ENCODE measurements around the gene WWOX. TPM values are rescaled to one million over a fixed set of nuclear protein-coding genes. Genes with fewer than 3 reads are reported as not detected.

WWOX gene
- total RNA-seq, 4 donors from 2014 or later = 76.8 to 102 (median 83.6) TPM

- no peak overlapping the region for H3K4me3 ChIP-seq
- no peak for DNase-seq (ENCODE audit: low spot score in 2 of 2)
- H3K27ac ChIP-seq = no peak overlapping the region
- no peaks in the 10 kb centered on the region for H3K27me3 ChIP-seq
- 78 to 82% methylated on average over 9 of the region's 9 CpGs for WGBS, 2 donors
- no peaks in the 10 kb centered on the region for H3K9me3 ChIP-seq
- H3K4me1 ChIP-seq = peaks cover 0 to 22% (median 2%) of the 10 kb centered on the region in 4 donors
- no peaks in the 10 kb centered on the region for H3K36me3 ChIP-seq
- TF ChIP-seq EP300 (IDR thresholded peaks at IDR 0.05) = no peak
- no peak for TF ChIP-seq CTCF (IDR thresholded peaks at IDR 0.05)
- no peak for TF ChIP-seq POLR2A (IDR thresholded peaks at IDR 0.05)
These were observed 189.4 kb downstream of the WWOX start for GRCh38 chr16:78288888-78289287.

GRCh38 chr16:78289373-78289772 is 189.9 kb downstream of the WWOX start:
- H3K27me3 ChIP-seq = no peaks in the 10 kb centered on the region
- H3K4me3 ChIP-seq = no peak overlapping the region
- H3K36me3 ChIP-seq = no peaks in the 10 kb centered on the region
- WGBS, 2 donors = 82 to 85% methylated on average over 3 of the region's 3 CpGs
- peaks cover 0 to 22% (median 2%) of the 10 kb centered on the region in 4 donors for H3K4me1 ChIP-seq
- TF ChIP-seq EP300 (IDR thresholded peaks at IDR 0.05) (no peak), CTCF (IDR thresholded peaks at IDR 0.05) (no peak), POLR2A (IDR thresholded peaks at IDR 0.05) (no peak)
- no peak overlapping the region for H3K27ac ChIP-seq
- no peaks in the 10 kb centered on the region for H3K9me3 ChIP-seq
- no peak for DNase-seq (ENCODE audit: low spot score in 2 of 2)

DNA sequence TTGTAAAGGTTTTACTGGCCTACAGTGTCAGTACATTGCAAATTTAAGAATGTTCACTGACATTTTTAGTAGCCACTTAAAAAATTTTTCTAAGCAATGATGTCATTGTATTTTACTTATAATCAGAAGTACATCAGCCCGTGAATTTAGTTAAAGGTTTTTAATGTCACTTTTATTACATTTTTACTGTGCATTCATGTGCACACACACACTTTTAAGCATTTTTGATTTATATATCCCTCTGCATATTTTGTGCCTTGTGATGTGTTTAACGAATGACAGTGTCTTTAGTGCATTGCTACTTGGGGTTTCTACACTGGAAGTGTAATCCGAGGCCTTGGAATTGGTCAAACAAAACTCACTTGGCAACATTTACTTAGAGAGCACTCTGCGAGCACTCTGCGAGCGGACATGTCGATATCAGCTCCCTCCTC is 190.4 kb downstream of the WWOX start:
- H3K4me3 ChIP-seq = no peak overlapping the region
- TF ChIP-seq EP300 (IDR thresholded peaks at IDR 0.05) (no peak), CTCF (IDR thresholded peaks at IDR 0.05) (no peak), POLR2A (IDR thresholded peaks at IDR 0.05) (no peak)
- WGBS, 2 donors = 73 to 75% methylated on average over 7 of the region's 7 CpGs

DNA sequence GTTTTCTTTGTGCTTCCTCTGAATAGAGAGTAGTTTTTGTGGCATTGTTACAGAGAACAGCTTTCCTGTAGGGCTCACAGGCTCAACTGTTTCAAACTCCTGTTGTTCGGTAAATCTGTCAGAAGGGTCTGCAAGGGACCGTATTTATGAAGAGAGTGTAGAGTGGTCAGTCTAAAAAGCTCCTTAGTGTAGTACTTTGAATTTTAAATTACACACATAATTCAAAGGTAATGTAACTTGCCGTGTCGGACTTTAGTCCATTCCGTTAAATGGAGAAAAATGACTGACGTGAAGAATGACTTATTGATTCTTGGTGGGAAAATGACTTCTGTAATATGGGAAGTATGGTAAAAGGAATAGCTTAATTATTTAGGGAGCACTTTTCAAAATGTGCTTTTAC is 190.9 kb downstream of the WWOX start:
- Histone ChIP-seq H3K27ac (no peak overlapping the region), H3K4me3 (no peak overlapping the region), H3K27me3 (no peaks in the 10 kb centered on the region), H3K4me1 (peaks cover 0 to 22% (median 2%) of the 10 kb centered on the region in 4 donors), H3K9me3 (no peaks in the 10 kb centered on the region), H3K36me3 (no peaks in the 10 kb centered on the region)
- DNase-seq (ENCODE audit: low spot score in 2 of 2) = no peak
- 68 to 75% methylated on average over 6 of the region's 6 CpGs for WGBS, 2 donors
- TF ChIP-seq POLR2A (IDR thresholded peaks at IDR 0.05) = no peak
- no peak for TF ChIP-seq CTCF (IDR thresholded peaks at IDR 0.05)
- no peak for TF ChIP-seq EP300 (IDR thresholded peaks at IDR 0.05)

More for the DNA sequence above, 190.4 kb downstream of the WWOX start:
- Histone ChIP-seq H3K27me3 (no peaks in the 10 kb centered on the region), H3K27ac (no peak overlapping the region), H3K9me3 (no peaks in the 10 kb centered on the region), H3K36me3 (no peaks in the 10 kb centered on the region), H3K4me1 (peaks cover 0 to 22% (median 2%) of the 10 kb centered on the region in 4 donors)
- DNase-seq (ENCODE audit: low spot score in 2 of 2) = no peak

DNA sequence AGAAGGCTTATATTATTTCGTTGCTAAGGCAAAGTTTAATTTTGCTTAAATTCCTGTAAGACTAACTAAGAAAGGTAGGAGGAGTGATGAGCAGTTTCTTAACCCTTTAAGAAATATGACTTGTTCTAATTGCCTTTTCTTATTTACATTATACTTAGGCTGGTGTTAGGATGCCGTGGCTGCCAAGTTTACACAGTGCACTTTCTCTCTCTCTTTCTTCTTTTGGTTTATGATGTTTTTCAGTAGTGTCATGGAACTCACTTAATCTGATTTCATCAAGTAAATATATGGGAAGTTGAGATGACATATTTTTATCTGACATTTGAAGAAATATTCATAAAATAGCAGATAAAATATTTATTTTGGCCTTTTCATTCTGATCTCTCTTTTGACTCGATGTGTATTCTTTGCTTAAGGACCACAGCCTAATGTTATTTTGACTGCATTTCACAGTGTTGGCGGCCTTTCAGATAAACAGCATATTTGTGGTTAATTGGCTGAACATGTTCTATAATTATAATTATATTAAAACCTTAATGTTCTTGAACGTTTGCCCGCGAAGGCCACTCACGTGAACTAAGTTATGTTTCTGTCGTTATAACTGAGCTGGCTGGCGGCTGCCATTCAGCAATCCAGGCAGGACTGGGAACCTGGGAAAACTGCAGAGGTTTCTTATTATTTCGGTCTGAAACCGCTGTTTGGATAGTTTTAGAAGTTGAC is 191.6 kb downstream of the WWOX start:
- DNase-seq (ENCODE audit: low spot score in 2 of 2) = no peak
- Histone ChIP-seq H3K27me3 (no peaks in the 10 kb centered on the region), H3K36me3 (no peaks in the 10 kb centered on the region), H3K4me3 (no peak overlapping the region), H3K27ac (peak overlapping the region in 2 of 4 donors; percentile 21 to 51), H3K4me1 (peaks cover 0 to 22% (median 2%) of the 10 kb centered on the region in 4 donors), H3K9me3 (no peaks in the 10 kb centered on the region)
- TF ChIP-seq CTCF (IDR thresholded peaks at IDR 0.05) (no peak), EP300 (IDR thresholded peaks at IDR 0.05) (no peak), POLR2A (IDR thresholded peaks at IDR 0.05) (no peak)
- 60 to 69% methylated on average over 12 of the region's 12 CpGs for WGBS, 2 donors
